HL-60 (cell line): ENCODE measurements around the gene CALB2.

Experiments
- GABPA ChIP-seq: IDR thresholded peaks from 2 replicates; pipeline ENCODE4 v1.6.1; 2012; ENCODE audit warnings: low read depth
- POLR2AphosphoS5 ChIP-seq: IDR thresholded peaks from 2 replicates; pipeline ENCODE4 v1.6.1; 2012; ENCODE audit warnings: low read depth
- SPI1 ChIP-seq: IDR thresholded peaks from 2 replicates; pipeline ENCODE4 v1.6.1; 2012; ENCODE audit warnings: low read depth, mild to moderate bottlenecking, borderline replicate concordance
- TF ChIP-seq, protein P1 (sequence below): IDR thresholded peaks from one replicate; pipeline ENCODE4 v1.5.1; 2011; ENCODE audit warnings: low read length, control low read depth, inconsistent platforms; ENCODE audit not compliant: insufficient read depth
- TF ChIP-seq, protein P2 (sequence below): IDR thresholded peaks from 2 replicates; pipeline ENCODE4 v1.6.1; 2012; ENCODE audit warnings: low read depth; ENCODE audit not compliant: insufficient replicate concordance

DNA sequence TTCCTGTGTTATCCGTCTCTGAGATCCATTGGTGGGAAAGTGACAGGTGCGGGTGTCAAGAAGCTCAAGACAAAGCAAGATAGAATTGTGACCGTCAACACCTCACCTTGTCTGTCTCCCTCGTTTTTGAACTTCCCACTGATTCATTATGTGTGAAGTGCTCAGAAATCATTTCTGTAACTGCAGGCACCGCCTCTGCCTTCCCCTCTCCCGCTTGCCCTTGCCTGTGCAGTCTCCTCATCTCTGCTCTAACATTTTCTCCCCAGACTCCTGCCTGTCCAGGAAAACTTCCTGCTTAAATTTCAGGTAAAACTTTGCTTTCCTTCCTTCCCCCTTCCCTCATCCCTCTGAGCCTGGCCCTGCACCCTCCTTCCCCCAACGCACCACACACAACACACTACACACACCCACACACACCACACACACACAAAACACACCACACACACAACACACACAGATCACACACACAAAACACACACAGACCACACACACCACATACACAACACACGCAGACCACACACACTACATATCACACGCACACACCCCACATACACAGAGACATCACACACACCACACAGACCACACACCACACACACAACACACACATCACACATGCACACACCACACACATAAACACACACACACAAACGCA is 25.7 kb downstream of the CALB2 start:
- TF ChIP-seq, protein P1, sequence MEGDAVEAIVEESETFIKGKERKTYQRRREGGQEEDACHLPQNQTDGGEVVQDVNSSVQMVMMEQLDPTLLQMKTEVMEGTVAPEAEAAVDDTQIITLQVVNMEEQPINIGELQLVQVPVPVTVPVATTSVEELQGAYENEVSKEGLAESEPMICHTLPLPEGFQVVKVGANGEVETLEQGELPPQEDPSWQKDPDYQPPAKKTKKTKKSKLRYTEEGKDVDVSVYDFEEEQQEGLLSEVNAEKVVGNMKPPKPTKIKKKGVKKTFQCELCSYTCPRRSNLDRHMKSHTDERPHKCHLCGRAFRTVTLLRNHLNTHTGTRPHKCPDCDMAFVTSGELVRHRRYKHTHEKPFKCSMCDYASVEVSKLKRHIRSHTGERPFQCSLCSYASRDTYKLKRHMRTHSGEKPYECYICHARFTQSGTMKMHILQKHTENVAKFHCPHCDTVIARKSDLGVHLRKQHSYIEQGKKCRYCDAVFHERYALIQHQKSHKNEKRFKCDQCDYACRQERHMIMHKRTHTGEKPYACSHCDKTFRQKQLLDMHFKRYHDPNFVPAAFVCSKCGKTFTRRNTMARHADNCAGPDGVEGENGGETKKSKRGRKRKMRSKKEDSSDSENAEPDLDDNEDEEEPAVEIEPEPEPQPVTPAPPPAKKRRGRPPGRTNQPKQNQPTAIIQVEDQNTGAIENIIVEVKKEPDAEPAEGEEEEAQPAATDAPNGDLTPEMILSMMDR = no peak
- no peak for TF ChIP-seq POLR2AphosphoS5
- TF ChIP-seq, protein P2, sequence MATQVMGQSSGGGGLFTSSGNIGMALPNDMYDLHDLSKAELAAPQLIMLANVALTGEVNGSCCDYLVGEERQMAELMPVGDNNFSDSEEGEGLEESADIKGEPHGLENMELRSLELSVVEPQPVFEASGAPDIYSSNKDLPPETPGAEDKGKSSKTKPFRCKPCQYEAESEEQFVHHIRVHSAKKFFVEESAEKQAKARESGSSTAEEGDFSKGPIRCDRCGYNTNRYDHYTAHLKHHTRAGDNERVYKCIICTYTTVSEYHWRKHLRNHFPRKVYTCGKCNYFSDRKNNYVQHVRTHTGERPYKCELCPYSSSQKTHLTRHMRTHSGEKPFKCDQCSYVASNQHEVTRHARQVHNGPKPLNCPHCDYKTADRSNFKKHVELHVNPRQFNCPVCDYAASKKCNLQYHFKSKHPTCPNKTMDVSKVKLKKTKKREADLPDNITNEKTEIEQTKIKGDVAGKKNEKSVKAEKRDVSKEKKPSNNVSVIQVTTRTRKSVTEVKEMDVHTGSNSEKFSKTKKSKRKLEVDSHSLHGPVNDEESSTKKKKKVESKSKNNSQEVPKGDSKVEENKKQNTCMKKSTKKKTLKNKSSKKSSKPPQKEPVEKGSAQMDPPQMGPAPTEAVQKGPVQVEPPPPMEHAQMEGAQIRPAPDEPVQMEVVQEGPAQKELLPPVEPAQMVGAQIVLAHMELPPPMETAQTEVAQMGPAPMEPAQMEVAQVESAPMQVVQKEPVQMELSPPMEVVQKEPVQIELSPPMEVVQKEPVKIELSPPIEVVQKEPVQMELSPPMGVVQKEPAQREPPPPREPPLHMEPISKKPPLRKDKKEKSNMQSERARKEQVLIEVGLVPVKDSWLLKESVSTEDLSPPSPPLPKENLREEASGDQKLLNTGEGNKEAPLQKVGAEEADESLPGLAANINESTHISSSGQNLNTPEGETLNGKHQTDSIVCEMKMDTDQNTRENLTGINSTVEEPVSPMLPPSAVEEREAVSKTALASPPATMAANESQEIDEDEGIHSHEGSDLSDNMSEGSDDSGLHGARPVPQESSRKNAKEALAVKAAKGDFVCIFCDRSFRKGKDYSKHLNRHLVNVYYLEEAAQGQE = no peak
- no peak for TF ChIP-seq GABPA
- TF ChIP-seq SPI1 = no peak
